ENCODE data around the gene ERCC1. TPM values are rescaled to one million over a fixed set of nuclear protein-coding genes. Genes with fewer than 3 reads are reported as not detected.

The ERCC1 gene
- total and polyA plus RNA-seq, 2 of the 13 experiments (the other 11 are each of a cell fraction or from before 2014, with no cell fraction given): 40.0 to 66.4 TPM

DNA sequence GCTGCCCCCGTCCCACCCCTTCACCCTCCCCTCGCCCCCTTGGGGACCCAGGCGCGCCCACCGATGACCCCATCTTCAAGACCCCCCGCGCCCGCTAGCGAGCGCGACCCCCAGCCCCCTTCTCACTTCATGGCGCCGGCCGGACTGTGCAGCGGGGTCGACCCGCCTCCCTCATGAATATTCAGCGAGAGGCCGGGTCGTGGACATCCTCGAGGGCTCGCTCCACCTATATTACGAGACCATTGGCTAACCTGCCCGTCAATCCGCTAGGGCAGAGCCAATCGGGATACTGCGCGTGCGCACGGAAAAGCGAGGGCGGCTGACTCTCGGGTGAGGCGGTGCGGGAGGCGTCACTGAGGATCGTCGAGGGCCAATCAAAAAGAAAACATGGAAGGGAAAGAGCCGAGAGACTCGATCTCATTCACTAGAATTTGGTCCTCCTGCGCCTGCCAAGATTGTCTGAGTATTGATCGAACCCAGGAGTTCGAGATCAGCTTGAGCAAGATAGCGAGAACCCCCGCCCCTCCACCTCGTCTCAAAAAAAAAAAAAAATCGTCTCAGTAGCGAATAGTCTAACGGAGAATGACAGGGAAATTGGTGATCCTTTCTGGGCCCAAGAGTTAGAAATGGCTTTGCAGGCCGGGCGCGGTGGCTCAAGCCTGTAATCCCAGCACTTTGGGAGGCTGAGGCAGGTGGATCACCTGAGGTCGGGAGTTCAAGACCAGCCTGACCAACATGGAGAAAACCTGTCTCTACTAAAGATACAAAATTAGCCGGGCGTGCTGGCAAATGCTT is 53.1 kb downstream of the ERCC1 start, which contains the start of gene ERCC2 (continued):
- TF ChIP-seq RFXAP (CRISPR knock-in tag; IDR thresholded peaks at IDR 0.05; ENCODE audit: borderline replicate concordance) (peak; percentile 51; the same call in 1 of the 2 replicates), NFYC (CRISPR knock-in tag; IDR thresholded peaks at IDR 0.05) (peak; percentile 98), ZNF225 (CRISPR knock-in tag; IDR thresholded peaks at IDR 0.05) (no peak), ZNF501 (CRISPR knock-in tag; IDR thresholded peaks at IDR 0.05) (0 out of 2 replicates have a peak, but pooled peaks have one; percentile 25), ZNF331 (CRISPR knock-in tag; IDR thresholded peaks at IDR 0.05) (no peak), HOXA3 (CRISPR knock-in tag; IDR thresholded peaks at IDR 0.05) (no peak), ZNF674 (CRISPR knock-in tag; IDR thresholded peaks at IDR 0.05; ENCODE audit: low read depth) (no peak), ZNF546 (CRISPR knock-in tag; conservative IDR thresholded peaks at IDR 0.05) (no peak), CBX1 (IDR thresholded peaks at IDR 0.05; ENCODE audit: low read depth) (no peak), ZNF788 (CRISPR knock-in tag; IDR thresholded peaks at IDR 0.05; ENCODE audit: borderline replicate concordance) (0 out of 2 replicates have a peak, but pooled peaks have one; percentile 22), YY1 (IDR thresholded peaks at IDR 0.05; ENCODE audit: insufficient read depth, insufficient replicate concordance, low read depth, low read length) (no peak), ZNF335 (CRISPR knock-in tag; IDR thresholded peaks at IDR 0.05) (no peak), FIP1L1 (IDR thresholded peaks at IDR 0.05; ENCODE audit: borderline replicate concordance, insufficient read depth, low read depth, low read length) (no peak), FOXK2 (IDR thresholded peaks at IDR 0.05) (peak; percentile 91), MTA1 (CRISPR knock-in tag; IDR thresholded peaks at IDR 0.05; ENCODE audit: borderline replicate concordance) (no peak), TARDBP (CRISPR knock-in tag; IDR thresholded peaks at IDR 0.05) (0 out of 2 replicates have a peak, but pooled peaks have one; percentile 0), RBFOX2 (IDR thresholded peaks at IDR 0.05; ENCODE audit: low read depth, low read length) (0 out of 2 replicates have a peak, but pooled peaks have one; percentile 48), ZNF773 (CRISPR knock-in tag; IDR thresholded peaks at IDR 0.05; ENCODE audit: borderline replicate concordance) (no peak), ZNF777 (CRISPR knock-in tag; IDR thresholded peaks at IDR 0.05) (no peak), XRCC5 (optimal IDR thresholded peaks at IDR 0.05; ENCODE audit: low read length) (peak; percentile 61)
- TF ChIP-seq, protein P1, sequence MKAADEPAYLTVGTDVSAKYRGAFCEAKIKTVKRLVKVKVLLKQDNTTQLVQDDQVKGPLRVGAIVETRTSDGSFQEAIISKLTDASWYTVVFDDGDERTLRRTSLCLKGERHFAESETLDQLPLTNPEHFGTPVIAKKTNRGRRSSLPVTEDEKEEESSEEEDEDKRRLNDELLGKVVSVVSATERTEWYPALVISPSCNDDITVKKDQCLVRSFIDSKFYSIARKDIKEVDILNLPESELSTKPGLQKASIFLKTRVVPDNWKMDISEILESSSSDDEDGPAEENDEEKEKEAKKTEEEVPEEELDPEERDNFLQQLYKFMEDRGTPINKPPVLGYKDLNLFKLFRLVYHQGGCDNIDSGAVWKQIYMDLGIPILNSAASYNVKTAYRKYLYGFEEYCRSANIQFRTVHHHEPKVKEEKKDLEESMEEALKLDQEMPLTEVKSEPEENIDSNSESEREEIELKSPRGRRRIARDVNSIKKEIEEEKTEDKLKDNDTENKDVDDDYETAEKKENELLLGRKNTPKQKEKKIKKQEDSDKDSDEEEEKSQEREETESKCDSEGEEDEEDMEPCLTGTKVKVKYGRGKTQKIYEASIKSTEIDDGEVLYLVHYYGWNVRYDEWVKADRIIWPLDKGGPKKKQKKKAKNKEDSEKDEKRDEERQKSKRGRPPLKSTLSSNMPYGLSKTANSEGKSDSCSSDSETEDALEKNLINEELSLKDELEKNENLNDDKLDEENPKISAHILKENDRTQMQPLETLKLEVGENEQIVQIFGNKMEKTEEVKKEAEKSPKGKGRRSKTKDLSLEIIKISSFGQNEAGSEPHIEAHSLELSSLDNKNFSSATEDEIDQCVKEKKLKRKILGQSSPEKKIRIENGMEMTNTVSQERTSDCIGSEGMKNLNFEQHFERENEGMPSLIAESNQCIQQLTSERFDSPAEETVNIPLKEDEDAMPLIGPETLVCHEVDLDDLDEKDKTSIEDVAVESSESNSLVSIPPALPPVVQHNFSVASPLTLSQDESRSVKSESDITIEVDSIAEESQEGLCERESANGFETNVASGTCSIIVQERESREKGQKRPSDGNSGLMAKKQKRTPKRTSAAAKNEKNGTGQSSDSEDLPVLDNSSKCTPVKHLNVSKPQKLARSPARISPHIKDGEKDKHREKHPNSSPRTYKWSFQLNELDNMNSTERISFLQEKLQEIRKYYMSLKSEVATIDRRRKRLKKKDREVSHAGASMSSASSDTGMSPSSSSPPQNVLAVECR (CRISPR knock-in tag; IDR thresholded peaks at IDR 0.05; ENCODE audit: borderline replicate concordance): peak; percentile 55; the same call in 1 of the 2 replicates
- TF ChIP-seq, protein P2, sequence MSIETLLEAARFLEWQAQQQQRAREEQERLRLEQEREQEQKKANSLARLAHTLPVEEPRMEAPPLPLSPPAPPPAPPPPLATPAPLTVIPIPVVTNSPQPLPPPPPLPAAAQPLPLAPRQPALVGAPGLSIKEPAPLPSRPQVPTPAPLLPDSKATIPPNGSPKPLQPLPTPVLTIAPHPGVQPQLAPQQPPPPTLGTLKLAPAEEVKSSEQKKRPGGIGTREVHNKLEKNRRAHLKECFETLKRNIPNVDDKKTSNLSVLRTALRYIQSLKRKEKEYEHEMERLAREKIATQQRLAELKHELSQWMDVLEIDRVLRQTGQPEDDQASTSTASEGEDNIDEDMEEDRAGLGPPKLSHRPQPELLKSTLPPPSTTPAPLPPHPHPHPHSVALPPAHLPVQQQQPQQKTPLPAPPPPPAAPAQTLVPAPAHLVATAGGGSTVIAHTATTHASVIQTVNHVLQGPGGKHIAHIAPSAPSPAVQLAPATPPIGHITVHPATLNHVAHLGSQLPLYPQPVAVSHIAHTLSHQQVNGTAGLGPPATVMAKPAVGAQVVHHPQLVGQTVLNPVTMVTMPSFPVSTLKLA (IDR thresholded peaks at IDR 0.05): 0 out of 2 replicates have a peak, but pooled peaks have one; percentile 6
- TF ChIP-seq, protein P3, sequence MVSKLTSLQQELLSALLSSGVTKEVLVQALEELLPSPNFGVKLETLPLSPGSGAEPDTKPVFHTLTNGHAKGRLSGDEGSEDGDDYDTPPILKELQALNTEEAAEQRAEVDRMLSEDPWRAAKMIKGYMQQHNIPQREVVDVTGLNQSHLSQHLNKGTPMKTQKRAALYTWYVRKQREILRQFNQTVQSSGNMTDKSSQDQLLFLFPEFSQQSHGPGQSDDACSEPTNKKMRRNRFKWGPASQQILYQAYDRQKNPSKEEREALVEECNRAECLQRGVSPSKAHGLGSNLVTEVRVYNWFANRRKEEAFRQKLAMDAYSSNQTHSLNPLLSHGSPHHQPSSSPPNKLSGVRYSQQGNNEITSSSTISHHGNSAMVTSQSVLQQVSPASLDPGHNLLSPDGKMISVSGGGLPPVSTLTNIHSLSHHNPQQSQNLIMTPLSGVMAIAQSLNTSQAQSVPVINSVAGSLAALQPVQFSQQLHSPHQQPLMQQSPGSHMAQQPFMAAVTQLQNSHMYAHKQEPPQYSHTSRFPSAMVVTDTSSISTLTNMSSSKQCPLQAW (CRISPR knock-in tag; IDR thresholded peaks at IDR 0.05): 0 out of 2 replicates have a peak, but pooled peaks have one; percentile 18
